Stimulated activated CD8-positive, alpha-beta memory T cell treated with anti-CD3 and anti-CD28 coated beads, Interleukin-12 subunit alpha, Interleukin-12 subunit beta, amount 100 ng/mL, for 4 hours (primary cell): ENCODE measurements around the gene TOMM22.

Experiments
- DNase-seq: peaks from one replicate; pipeline ENCODE4 v3.0.0-alpha.2; 2020; ENCODE audit warnings: low read depth

The TOMM22 gene

DNA sequence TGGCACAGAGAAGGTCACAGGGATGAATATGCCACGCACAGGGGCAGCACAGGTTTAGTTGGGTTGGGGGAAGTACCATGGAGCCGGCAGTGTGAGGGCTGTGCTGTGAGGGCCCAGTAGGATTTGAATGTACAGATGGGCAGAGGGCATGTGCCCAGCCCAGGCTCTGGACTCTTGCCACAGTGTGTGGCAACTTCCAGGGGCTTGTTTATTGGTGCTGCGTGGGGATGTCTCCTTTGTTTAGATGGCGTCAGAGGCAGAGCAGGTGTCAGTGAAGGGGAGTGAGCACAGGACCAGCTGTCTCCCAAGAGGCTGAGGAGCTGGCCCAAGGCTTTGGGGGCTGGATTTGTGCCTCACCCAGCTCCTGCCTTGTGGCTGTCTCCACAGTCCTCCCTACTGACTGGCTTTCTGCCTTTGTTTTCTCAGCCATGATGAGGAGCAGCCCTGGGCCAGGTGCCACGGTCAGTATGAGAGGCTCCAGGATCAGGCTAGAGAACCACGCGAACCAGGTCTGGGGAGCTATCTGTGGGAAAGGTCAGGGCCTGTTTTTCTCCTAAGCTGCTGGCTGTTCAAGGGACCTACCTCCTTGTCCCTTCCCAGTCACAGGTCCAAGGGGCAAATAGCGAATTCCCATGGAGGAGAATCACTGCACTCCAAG lies 52.1 kb downstream of the TOMM22 start:
- DNase-seq: no peak

DNA sequence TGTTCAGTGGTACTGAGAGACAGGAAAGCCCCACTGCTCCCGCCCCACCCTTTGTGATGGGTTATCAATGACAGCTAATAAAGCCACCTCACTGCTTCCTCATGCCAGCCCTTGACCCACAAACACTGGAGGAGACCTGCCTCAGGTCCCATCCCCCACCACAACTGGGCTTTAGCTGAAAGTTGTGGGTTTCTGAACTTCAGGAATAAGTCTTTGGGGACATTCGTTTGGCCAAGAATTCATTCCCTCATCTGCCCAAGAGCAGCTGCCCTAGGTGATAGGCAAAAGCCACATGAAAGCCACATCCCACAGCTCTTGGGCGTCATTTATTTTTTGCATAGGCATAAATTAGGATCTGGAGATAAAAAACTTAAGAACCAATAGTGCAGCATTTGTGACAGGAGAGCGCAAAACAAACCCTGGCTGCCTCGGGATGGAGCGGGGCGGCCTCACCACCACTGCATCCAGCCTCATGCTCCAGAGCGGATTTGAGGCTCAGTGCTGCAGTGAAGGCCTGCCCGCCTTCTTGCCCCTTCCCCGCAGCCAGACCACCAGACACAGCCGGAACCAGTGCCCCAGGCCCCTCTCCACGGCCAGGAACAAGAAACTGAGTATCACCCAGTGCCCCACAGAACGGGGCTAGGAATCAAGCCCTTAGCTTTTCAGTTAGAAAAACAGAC lies 52.8 kb downstream of the TOMM22 start:
- DNase-seq: no peak
